Measurements from ENCODE around the gene ANXA9.

Gene ANXA9

GRCh38 chr1:150997949-150998348 is 15.9 kb downstream of the ANXA9 start:
- no peak for TF ChIP-seq CTCF (conservative IDR thresholded peaks at IDR 0.05; ENCODE audit: low read length)
- no peak overlapping the region for H3K4me3 ChIP-seq (ENCODE audit: low read length)
- no peak for DNase-seq (ENCODE audit: low read depth)

GRCh38 chr1:150999051-150999674 is 17.1 kb downstream of the ANXA9 start:
- TF ChIP-seq CTCF (conservative IDR thresholded peaks at IDR 0.05; ENCODE audit: low read length) = no peak
- DNase-seq (ENCODE audit: low read depth) = peak; percentile 40
- H3K4me3 ChIP-seq (ENCODE audit: low read length) = no peak overlapping the region

- DNase-seq (ENCODE audit: low read depth) = no peak
- no peak overlapping the region for H3K4me3 ChIP-seq (ENCODE audit: low read length)
- no peak for TF ChIP-seq CTCF (conservative IDR thresholded peaks at IDR 0.05; ENCODE audit: low read length)
These were observed 17.8 kb downstream of the ANXA9 start for GRCh38 chr1:150999926-151000325.

GRCh38 chr1:151000408-151000807 is 18.3 kb downstream of the ANXA9 start:
- TF ChIP-seq CTCF (conservative IDR thresholded peaks at IDR 0.05; ENCODE audit: low read length) = no peak
- DNase-seq (ENCODE audit: low read depth) = no peak
- no peak overlapping the region for H3K4me3 ChIP-seq (ENCODE audit: low read length)

GRCh38 chr1:151001602-151002001 is 19.5 kb downstream of the ANXA9 start:
- no peak overlapping the region for H3K4me3 ChIP-seq (ENCODE audit: low read length)
- no peak for TF ChIP-seq CTCF (conservative IDR thresholded peaks at IDR 0.05; ENCODE audit: low read length)
- DNase-seq (ENCODE audit: low read depth) = no peak

GRCh38 chr1:151002051-151002450 is 20.0 kb downstream of the ANXA9 start:
- TF ChIP-seq CTCF (conservative IDR thresholded peaks at IDR 0.05; ENCODE audit: low read length) = no peak
- no peak for DNase-seq (ENCODE audit: low read depth)
- no peak overlapping the region for H3K4me3 ChIP-seq (ENCODE audit: low read length)

GRCh38 chr1:151002611-151003010 is 20.5 kb downstream of the ANXA9 start:
- DNase-seq (ENCODE audit: low read depth) = no peak
- TF ChIP-seq CTCF (conservative IDR thresholded peaks at IDR 0.05; ENCODE audit: low read length) = no peak
- H3K4me3 ChIP-seq (ENCODE audit: low read length) = no peak overlapping the region
